Kidney epithelial cell (primary cell): ENCODE data around the gene HPCAL1. TPM values are rescaled to one million over a fixed set of nuclear protein-coding genes. Genes with fewer than 3 reads are reported as not detected.

Source experiments
- DNase-seq: peaks from one replicate; pipeline ENCODE4 v3.0.0-alpha.2; 2010; ENCODE audit warnings: low read depth
- H3K27me3 ChIP-seq: 2 replicates; pipeline ENCODE4 v1.6.0; 2011; ENCODE audit warnings: low read length; ENCODE audit not compliant: control insufficient read depth, insufficient read depth
- H3K36me3 ChIP-seq: 2 replicates; pipeline ENCODE4 v1.5.1; 2011; ENCODE audit warnings: low read length; ENCODE audit not compliant: control insufficient read depth, insufficient read depth
- H3K4me3 ChIP-seq: 2 replicates; pipeline ENCODE4 v1.5.1; 2011; ENCODE audit warnings: low read depth, mild to moderate bottlenecking, control low read depth, low read length
- CTCF ChIP-seq: IDR thresholded peaks from 2 replicates; pipeline ENCODE4 v1.5.1; 2011; ENCODE audit warnings: mild to moderate bottlenecking, moderate library complexity, low read length, control low read depth, inconsistent platforms; ENCODE audit not compliant: insufficient read depth, poor library complexity, severe bottlenecking
- total RNA-seq: library from RNA; depleted of rRNA; stranded (reverse); fragments of >200 nt; gene quantifications from 2 replicates; pipeline ENCODE4 v1.2.3, GENCODE V29; 2015

Gene HPCAL1
- total RNA-seq, 1 donor from 2014 or later, result 33.7 TPM

- H3K27me3 ChIP-seq, result no peaks in the 10 kb centered on the region
- no peak for DNase-seq
- H3K36me3 ChIP-seq, result no peaks in the 10 kb centered on the region
- no peak for TF ChIP-seq CTCF
- H3K4me3 ChIP-seq, result no peak overlapping the region
These were observed 56.5 kb downstream of the HPCAL1 start for GRCh38 chr2:10359246-10359645.

- Histone ChIP-seq H3K27me3 (no peaks in the 10 kb centered on the region), H3K36me3 (no peaks in the 10 kb centered on the region), H3K4me3 (no peak overlapping the region)
- no peak for TF ChIP-seq CTCF
- no peak for DNase-seq
These were observed 57.1 kb downstream of the HPCAL1 start for GRCh38 chr2:10359731-10360329.

GRCh38 chr2:10360460-10360849 is 57.8 kb downstream of the HPCAL1 start:
- no peak for TF ChIP-seq CTCF
- H3K36me3 ChIP-seq, result no peaks in the 10 kb centered on the region
- no peaks in the 10 kb centered on the region for H3K27me3 ChIP-seq
- no peak for DNase-seq
- H3K4me3 ChIP-seq, result no peak overlapping the region

GRCh38 chr2:10360850-10361588 is 58.3 kb downstream of the HPCAL1 start:
- no peak for DNase-seq
- H3K36me3 ChIP-seq, result no peaks in the 10 kb centered on the region
- TF ChIP-seq CTCF, result no peak
- H3K27me3 ChIP-seq, result no peaks in the 10 kb centered on the region
- H3K4me3 ChIP-seq, result no peak overlapping the region

GRCh38 chr2:10362096-10362897 is 59.6 kb downstream of the HPCAL1 start:
- Histone ChIP-seq H3K4me3 (no peak overlapping the region), H3K27me3 (no peaks in the 10 kb centered on the region), H3K36me3 (no peaks in the 10 kb centered on the region)
- no peak for TF ChIP-seq CTCF
- no peak for DNase-seq
